ENCODE results near the gene HSFX4.
A peak's percentile ranks its signal among the peaks of the same experiment; 100 is the strongest.

GRCh38 chrX:149938427-149938880, 9.1 kb downstream of the HSFX4 start, which contains the start of gene EOLA2:
- peak; percentile 28 for TF ChIP-seq CTCF (IDR thresholded peaks at IDR 0.05; ENCODE audit: insufficient read depth, low read length)
- peak; percentile 37; the same call in 1 of the 2 replicates for TF ChIP-seq POLR2AphosphoS5 (IDR thresholded peaks at IDR 0.05; ENCODE audit: low read depth)
- TF ChIP-seq GABPA (IDR thresholded peaks at IDR 0.05; ENCODE audit: low read depth) = no peak
